Activated CD4-positive, alpha-beta T cell treated with anti-CD3 and anti-CD28 coated beads, Interleukin-2, amount 50 U/mL, for 4 hours (primary cell): ENCODE data around the gene TAF7.
"Not testable (repeated sequence)": the region's sequence is repeated elsewhere in the genome, so short reads cannot be mapped to it uniquely, and the experiment has no call there.

Experiments
- DNase-seq, 2 experiments: peaks; one replicate each; pipeline ENCODE4 v3.0.0-alpha.2; 2020

The TAF7 gene

DNA sequence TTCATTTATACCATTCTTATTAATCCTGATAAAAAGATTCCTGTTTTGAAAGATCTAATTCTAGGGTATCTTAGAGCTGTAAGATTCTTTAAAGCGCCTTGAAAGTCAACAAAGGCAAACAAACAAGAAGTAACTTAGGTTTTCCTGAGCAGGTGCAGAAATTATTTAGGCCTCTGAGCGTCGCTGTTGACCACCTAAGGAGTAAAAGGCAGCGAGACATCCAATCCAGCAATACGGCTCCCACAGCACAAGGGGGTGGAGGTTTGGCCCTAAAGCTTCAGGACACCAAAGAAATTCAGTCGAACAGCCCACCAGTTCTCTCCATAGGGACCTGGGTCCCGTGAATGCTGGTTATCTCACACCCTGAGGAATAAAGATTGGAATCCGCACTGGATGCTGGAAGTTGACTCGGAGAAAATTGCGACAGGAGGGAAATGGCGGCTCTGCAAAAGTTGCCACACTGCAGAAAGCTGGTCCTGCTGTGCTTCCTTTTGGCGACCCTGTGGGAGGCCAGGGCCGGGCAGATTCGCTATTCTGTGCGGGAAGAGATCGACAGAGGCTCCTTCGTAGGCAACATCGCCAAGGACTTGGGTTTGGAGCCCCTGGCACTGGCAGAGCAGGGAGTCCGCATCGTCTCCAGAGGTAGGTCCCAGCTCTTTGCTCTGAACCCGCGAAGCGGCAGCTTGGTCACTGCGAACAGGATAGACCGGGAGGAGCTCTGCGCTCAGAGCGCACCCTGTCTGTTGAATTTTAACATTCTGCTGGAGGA, 18.1 kb upstream of the TAF7 start, which contains the start of gene PCDHGA2:
Gene PCDHGA2, plus strand, starts transcription at position 223 of the 769 bp plus-strand sequence.
- no peak for DNase-seq

- not testable (repeated sequence) for DNase-seq
Observed at GRCh38 chr5:141332571-141332970, 12.0 kb upstream of the TAF7 start.

DNA sequence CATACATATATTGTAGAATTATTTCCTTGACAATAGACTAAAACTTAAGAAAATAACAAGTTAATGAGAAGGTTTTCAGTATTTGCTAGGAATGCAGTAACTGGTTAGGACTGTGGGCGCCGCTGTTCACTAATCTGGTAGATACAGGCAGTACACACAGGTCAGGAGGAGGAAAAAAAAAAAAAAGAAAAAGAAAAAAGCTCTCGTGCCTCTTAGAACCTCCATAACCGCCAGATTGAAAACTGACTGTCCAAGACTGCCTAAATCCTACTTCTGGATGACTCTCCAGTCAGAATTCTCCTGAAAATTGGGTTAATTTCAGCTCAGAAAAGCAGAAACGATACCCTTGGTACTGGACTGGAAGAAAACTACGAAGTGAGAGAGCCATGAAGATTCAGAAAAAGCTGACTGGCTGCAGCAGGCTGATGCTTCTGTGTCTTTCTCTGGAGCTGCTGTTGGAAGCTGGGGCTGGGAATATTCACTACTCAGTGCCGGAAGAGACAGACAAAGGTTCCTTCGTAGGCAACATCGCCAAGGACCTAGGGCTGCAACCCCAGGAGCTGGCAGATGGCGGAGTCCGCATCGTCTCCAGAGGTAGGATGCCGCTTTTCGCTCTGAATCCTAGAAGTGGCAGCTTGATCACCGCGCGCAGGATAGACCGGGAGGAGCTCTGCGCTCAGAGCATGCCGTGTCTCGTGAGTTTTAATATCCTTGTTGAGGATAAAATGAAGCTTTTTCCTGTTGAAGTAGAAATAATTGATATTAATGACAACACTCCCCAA, 9.9 kb upstream of the TAF7 start, which contains the start of gene PCDHGA1:
Gene PCDHGA1, plus strand, starts transcription at position 216 of the 782 bp plus-strand sequence.
- DNase-seq, result peak; percentile 16 to 20

GRCh38 chr5:141328231-141328630, 7.6 kb upstream of the TAF7 start:
- DNase-seq, result no peak

DNA sequence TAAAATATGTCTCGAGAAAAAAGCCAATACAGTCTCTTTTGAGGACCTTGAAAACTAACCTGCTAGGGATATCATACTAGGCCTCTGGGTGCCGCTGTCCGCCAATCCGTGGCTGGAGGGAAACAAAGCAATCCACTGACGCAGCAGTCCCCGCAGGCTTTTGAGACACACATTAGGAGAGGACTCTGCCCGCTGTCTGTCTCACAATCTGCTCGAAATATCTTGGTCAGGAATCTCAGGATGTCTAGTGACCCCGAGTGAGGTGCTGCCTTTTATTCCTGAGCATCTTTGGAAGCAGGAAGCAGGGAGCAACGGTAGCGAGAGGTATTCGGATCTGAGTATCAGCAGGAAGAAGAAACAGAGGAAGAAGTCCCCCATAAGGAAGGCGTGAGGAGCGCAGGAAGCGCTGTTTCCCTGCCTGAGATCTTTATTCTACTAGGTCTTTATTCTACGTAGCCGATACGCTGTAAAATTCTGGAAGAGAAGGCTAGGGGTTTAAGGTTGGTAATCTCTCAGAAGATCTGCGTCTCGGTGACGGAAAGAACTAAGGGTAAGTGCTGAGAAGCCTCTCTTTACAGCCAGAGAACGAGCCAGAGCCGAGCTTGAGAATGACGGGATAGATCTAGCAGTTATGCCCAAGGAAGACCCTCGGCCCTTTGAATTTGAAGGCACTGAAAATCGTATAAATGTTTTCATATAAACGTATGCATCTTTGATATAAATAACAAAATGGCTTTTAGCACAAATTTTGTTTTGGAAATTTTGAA, 5.7 kb upstream of the TAF7 start:
- DNase-seq, result peak; percentile 60 to 64

DNA sequence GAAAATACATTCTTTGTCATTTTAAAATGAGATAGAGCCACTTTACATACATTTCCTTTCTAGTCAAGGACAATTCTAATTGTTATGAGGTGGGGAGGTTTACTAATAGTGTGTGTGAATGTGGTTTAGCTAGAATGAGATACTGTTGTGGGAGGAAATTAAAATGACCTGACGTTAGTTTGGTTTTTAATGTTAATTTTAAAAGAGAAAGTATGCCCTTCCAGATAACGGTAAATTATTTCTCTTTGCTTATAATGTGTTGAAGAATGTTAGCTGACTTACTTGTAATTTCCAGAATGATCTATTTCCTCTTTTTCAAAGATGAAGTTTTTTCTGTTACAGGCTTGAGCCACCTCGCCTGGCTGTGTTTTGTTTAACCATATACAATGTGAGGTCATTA, 1.7 kb upstream of the TAF7 start:
- DNase-seq, result no peak

DNA sequence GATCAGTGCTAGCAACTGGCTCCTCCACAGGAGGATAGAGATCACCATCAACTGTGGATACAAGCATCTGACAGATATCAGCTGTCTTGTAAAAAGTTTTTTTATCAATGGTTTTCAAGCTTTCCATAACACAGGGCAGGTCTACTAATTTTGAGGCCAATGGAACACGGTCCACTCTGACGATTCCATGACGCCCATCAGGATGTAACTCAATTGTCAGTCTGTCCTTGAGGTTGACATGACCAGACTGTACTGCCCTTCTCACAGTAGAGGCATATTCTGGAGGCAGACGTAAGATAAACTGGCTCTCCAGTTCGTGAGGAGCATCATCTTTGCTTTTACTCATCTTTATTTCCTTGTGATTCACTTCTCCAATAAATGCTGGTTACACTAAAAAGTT, 885 bp downstream of the TAF7 start:
- no peak for DNase-seq

GRCh38 chr5:141319202-141319601, 1.4 kb downstream of the TAF7 start:
- no peak for DNase-seq

- DNase-seq, result not testable (repeated sequence)
Observed at GRCh38 chr5:141316963-141317362, 3.6 kb downstream of the TAF7 start.

- DNase-seq, result no peak
Observed at GRCh38 chr5:141313711-141314110, 6.9 kb downstream of the TAF7 start.

DNA sequence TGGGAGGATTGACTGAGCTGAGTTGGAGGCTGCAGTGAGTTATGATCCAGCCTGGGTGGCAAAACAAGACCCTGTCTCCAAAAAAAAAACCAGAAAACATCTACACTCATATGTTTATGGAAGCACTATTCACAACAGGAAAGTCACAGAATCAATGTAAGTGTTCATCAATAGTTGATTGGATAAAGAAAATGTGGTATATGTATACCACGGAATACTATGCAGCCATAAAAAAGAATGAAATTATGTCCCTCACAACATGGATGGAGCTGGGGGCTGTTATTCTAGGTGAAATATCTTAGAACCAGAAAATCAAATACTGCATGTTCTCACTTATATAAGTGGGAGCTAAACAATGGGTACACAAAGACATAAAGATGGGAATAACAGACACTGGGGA, 14.0 kb downstream of the TAF7 start:
- DNase-seq, result no peak

DNA sequence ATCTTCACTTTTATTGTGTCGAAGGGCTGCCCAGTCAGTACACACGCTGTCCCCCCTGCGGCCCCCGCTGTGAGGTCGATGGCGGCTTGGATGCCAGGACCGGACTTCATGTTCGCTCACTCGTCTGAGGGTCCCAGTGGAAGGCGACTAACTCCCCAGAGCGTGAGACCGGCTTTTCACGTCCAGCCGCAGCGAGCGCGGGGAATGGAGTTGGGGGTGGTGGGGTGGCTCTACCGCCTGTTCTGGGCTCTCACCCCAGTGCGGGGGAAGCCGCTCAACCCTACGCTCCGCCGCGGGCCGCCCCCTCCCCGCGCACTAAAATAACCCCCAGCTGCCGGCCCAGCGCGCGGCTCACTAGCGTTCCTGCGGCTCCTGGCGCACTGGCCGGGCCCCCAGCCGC, 16.8 kb downstream of the TAF7 start, which contains the start of gene SLC25A2:
Gene SLC25A2, minus strand, starts transcription at position 294 of the 400 bp plus-strand sequence. Its CDS starts 184 bp downstream, at position 110.
- no peak for DNase-seq

DNA sequence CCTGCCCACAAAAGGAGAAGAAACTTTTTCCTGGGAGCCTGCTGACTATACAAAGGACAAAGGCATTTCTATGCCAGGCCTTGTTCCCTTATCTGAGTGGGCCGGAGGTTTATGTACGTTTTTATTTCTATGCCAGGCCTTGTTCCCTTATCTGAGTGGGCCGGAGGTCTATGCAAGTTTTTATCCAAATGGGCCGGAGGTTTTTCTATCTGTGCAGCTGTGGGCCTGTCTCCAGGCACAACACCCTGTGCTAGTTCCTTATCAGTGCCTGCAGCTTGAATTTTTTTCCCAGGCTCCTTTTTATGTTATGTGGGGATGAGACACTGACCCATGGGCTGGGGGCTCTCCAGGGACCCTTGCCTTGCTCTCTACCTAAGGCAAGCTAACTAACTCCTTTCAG, 22.2 kb downstream of the TAF7 start:
- DNase-seq, result no peak

DNA sequence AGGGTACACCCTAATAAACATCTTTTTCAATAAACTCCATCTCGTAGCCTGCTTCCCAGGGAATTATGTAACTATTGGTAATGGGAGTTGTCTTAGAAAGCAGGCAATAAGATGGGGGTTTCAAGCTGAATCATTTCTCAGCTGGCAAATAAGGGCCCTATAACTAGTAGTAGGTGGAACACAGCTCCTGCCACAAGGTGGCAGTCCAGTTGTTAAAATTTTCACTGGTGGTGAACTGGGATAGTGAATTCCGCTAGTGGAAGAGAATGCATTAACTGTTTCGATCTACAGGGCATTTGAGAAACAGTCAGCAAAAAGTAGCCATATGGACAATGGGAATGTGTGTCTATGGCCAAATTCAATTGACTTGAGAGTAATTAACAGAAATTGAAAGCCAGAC, 47.7 kb downstream of the TAF7 start:
- DNase-seq, result no peak

GRCh38 chr5:141269195-141269594, 51.4 kb downstream of the TAF7 start:
- no peak for DNase-seq
